HepG2 (cell line): ENCODE measurements around the gene ZNRF3. TPM values are rescaled to one million over a fixed set of nuclear protein-coding genes. Genes with fewer than 3 reads are reported as not detected.

Experiments used
- CBFB ChIP-seq: sonication (generic); formaldehyde crosslinking; IDR thresholded peaks from 2 replicates; pipeline ENCODE4 v1.4.0; 2020; ENCODE audit warnings: missing genetic modification reagents
- DRAP1 ChIP-seq: IDR thresholded peaks from 2 replicates; pipeline ENCODE4 v1.6.1; 2016; ENCODE audit warnings: missing genetic modification reagents, missing compliant biosample characterization
- FOSL2 ChIP-seq: sonication (generic); formaldehyde crosslinking; IDR thresholded peaks from 2 replicates; pipeline ENCODE4 v1.4.0; 2020; ENCODE audit warnings: missing genetic modification reagents
- RFXANK ChIP-seq: IDR thresholded peaks from 2 replicates; pipeline ENCODE4 v1.6.1; 2016
- RNF219 ChIP-seq: sonication (generic); formaldehyde crosslinking; IDR thresholded peaks from 2 replicates; pipeline ENCODE4 v1.5.0; 2020; ENCODE audit warnings: mild to moderate bottlenecking, missing genetic modification reagents
- ZFYVE20 ChIP-seq: sonication (generic); formaldehyde crosslinking; IDR thresholded peaks from 2 replicates; pipeline ENCODE4 v1.8.0; 2023; ENCODE audit warnings: low read depth, mild to moderate bottlenecking, moderate library complexity, missing genetic modification reagents, borderline replicate concordance
- ZNF326 ChIP-seq: sonication (generic); formaldehyde crosslinking; IDR thresholded peaks from 2 replicates; pipeline ENCODE4 v1.4.0; 2020; ENCODE audit warnings: missing genetic modification reagents, borderline replicate concordance
- ZNF367 ChIP-seq: sonication (generic); formaldehyde crosslinking; IDR thresholded peaks from 2 replicates; pipeline ENCODE4 v1.4.0; 2020; ENCODE audit warnings: missing genetic modification reagents, borderline replicate concordance
- ZNF441 ChIP-seq: sonication (generic); formaldehyde crosslinking; IDR thresholded peaks from 2 replicates; pipeline ENCODE4 v1.7.0; 2021; ENCODE audit warnings: missing genetic modification reagents, borderline replicate concordance
- ZNF569 ChIP-seq: sonication (generic); formaldehyde crosslinking; IDR thresholded peaks from 2 replicates; pipeline ENCODE4 v1.5.0; 2020; ENCODE audit warnings: mild to moderate bottlenecking, missing genetic modification reagents, moderate library complexity, borderline replicate concordance
- ZNF724P ChIP-seq: sonication (generic); formaldehyde crosslinking; IDR thresholded peaks from 2 replicates; pipeline ENCODE4 v1.8.0; 2022; ENCODE audit warnings: missing genetic modification reagents, borderline replicate concordance
- polyA plus RNA-seq, 8 experiments: library from polyadenylated mRNA; depleted of rRNA in 3 of 8; stranded (reverse) in 7 of 8; unstranded in 1 of 8; fragments of >200 nt; fragmentation: Illumina TruSeq in 4 of 8; extraction: Trizol in 4 of 8; gene quantifications; 2 replicates each; pipeline versions ENCODE4 v1.2.1 to v1.2.3, GENCODE V29; 2011 to 2016; ENCODE audit warnings: low read depth in 4 of 8, missing spikeins in 1 of 8, mixed read lengths in 1 of 8; ENCODE audit not compliant: insufficient read depth in 1 of 8
- total RNA-seq, 5 experiments: library from RNA; depleted of rRNA; stranded (reverse); fragments of >200 nt; fragmentation: Illumina TruSeq; extraction: Trizol; gene quantifications; 2 replicates each; pipeline ENCODE4 v1.2.3, GENCODE V29; 2016; ENCODE audit warnings: low read depth in 1 of 5
- TF ChIP-seq, protein P1 (sequence below): IDR thresholded peaks from 2 replicates; pipeline ENCODE4 v1.6.1; 2016

The ZNRF3 gene
- total and polyA plus RNA-seq, 2 of the 13 experiments (the other 11 are each of a cell fraction or from before 2014, with no cell fraction given), result 20.3 to 36.7 TPM

GRCh38 chr22:29073618-29074275 lies 190.4 kb downstream of the ZNRF3 start (continued):
- no peak for TF ChIP-seq CBFB (CRISPR knock-in tag)
- peak; percentile 31; the same call in 1 of the 2 replicates for TF ChIP-seq FOSL2 (CRISPR knock-in tag)
- no peak for TF ChIP-seq ZNF367 (CRISPR knock-in tag)
- no peak for TF ChIP-seq DRAP1 (CRISPR knock-in tag)
- TF ChIP-seq ZNF724P, result no peak
- no peak for TF ChIP-seq ZNF441 (CRISPR knock-in tag)
- TF ChIP-seq RNF219 (CRISPR knock-in tag), result no peak
- TF ChIP-seq, protein P1, sequence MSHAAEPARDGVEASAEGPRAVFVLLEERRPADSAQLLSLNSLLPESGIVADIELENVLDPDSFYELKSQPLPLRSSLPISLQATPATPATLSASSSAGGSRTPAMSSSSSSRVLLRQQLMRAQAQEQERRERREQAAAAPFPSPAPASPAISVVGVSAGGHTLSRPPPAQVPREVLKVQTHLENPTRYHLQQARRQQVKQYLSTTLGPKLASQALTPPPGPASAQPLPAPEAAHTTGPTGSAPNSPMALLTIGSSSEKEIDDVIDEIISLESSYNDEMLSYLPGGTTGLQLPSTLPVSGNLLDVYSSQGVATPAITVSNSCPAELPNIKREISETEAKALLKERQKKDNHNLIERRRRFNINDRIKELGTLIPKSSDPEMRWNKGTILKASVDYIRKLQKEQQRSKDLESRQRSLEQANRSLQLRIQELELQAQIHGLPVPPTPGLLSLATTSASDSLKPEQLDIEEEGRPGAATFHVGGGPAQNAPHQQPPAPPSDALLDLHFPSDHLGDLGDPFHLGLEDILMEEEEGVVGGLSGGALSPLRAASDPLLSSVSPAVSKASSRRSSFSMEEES (CRISPR knock-in tag), result no peak
- no peak for TF ChIP-seq ZNF569 (CRISPR knock-in tag)
- no peak for TF ChIP-seq ZFYVE20
- no peak for TF ChIP-seq ZNF326 (CRISPR knock-in tag)
- no peak for TF ChIP-seq RFXANK (CRISPR knock-in tag)
